GM23248 (cell line): ENCODE measurements around the gene FXYD3.

Experiments used
- EZH2 ChIP-seq: fragments of 200-600 bp; sonication (generic); IDR thresholded peaks from 2 replicates; pipeline ENCODE4 v1.6.1; 2018; ENCODE audit warnings: antibody characterized with exemption, mild to moderate bottlenecking; ENCODE audit not compliant: insufficient read depth, poor library complexity, severe bottlenecking
- EZH2phosphoT487 ChIP-seq: fragments of 200-600 bp; sonication (generic); IDR thresholded peaks from 2 replicates; pipeline ENCODE4 v1.6.1; 2018; ENCODE audit warnings: antibody characterized with exemption, moderate library complexity, mild to moderate bottlenecking, low read depth; ENCODE audit not compliant: insufficient read depth

- TF ChIP-seq EZH2phosphoT487 (no peak), EZH2 (no peak)
Measured at GRCh38 chr19:35170359-35171061, 54.9 kb downstream of the FXYD3 start.
